Measurements from ENCODE around the gene FAM20A.

The FAM20A gene

DNA sequence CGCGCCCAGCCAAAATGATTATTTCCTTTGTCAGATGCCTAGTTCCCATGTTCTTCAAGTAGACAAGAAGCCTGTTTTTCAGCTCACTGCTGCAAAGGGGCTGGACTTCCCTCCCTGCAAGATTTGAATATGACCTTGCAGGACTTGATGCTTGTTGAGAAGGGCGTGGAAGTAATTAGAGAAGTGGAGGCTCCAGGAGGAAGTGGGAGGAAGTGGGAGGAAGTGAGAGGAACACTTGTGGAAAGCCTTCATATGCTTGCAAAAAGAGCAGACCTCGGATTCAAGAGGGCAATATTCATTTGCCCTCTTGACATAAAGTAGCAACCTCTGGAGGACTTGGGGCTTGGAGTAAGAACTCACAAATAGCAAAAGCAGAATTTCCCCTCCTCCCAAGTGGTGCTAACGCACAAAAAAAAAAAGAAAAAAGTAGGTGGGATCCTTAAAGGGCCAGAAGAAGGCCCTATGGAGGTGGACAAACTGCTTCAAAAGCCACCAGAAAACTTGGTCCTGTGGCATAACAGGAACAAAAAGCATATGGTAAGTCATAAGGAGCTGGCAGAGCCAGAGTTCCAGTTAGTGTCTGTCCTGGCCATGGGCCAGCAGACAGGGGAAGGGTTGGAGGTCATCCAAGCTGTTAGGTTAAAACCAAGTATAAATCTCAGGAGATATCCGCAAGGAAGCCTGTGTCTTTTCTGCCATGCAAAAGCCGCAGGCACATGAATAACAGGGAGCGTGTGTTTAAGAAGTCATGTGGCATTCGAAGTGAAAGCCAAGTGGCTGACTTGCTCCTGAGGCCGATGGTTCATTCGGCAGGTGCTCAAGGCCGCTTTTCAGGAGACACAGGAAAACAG, 109.6 kb downstream of the FAM20A start:
- peak in 4 of 14 donors; percentile 14 to 19 (median 17) for DNase-seq

DNA sequence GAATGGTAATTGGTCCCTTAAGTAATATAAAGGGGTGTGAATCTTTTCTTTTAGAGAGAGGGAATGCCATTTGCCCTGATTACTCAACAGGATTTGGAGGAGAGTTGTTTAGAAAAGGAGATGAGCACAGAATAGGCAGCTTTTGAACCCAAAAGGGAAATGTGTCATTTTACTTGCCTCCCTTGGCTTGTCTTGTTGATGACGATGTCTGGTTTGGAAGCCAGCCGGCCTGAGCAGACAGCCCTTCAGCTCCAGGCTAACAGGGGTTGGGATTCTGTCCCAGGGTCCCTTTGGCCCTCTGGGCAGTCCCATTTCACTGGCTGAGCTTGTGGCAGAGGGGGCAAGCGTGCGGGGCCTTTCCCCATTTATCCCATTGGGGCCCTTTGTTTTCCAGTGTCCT, 111.2 kb downstream of the FAM20A start:
- DNase-seq, result peak in 1 of 14 donors; percentile 6

All from C1 segment of cervical spinal cord (tissue), 14 donors.